Activated CD4-positive, alpha-beta T cell treated with anti-CD3 and anti-CD28 coated beads, Interleukin-10, Interleukin-2, amounts not matched to agents 100 ng/mL and 50 ng/mL, durations not matched to agents 16 hours and 8 hours (primary cell): ENCODE measurements around the gene SNAP29.
"Not testable (repeated sequence)": the region's sequence is repeated elsewhere in the genome, so short reads cannot be mapped to it uniquely, and the experiment has no call there.

ENCODE experiments used
- DNase-seq: peaks from one replicate; pipeline ENCODE4 v3.0.0-alpha.2; 2020

Gene SNAP29

DNA sequence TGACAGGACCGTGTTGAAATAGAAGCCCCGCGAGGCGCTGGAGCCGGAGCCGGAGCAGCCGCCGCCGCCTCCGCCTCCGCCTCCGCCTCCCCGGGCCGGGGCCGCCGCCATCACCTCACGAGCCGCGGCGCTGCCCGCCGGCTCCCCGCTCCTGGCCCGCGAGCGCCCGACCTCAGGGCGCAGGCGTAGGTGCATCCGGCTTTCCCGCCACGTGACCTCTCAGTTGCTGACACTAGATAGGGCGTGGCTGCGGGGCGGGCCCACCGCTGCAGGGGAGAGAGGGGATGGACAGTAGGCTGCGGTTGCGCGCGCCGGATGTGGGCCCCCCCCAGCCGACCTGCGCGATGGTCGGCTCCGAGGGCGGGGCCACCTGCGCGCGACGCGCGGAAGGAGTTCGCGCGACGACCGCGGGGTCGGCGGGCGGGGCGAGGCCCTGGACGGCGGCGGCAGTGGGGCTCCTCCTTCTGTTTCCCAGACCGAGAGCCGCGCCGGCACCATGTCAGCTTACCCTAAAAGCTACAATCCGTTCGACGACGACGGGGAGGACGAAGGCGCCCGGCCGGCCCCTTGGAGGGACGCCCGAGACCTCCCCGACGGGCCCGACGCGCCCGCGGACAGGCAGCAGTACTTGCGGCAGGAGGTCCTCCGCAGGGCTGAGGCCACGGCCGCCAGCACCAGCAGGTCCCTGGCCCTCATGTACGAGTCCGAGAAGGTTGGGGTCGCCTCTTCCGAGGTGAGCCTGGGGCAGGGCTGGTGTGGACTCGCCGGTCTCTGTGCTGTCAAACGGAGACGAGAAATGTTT lies at the start of gene SNAP29, which contains the start of gene PI4KA:
Gene SNAP29, plus strand, starts transcription at position 393 of the 802 bp plus-strand sequence. Its CDS starts 104 bp downstream, at position 497.
Gene PI4KA, minus strand, starts transcription at position 197 of the 802 bp plus-strand sequence. Its CDS starts 86 bp downstream, at position 111.
- DNase-seq, result peak; percentile 99

DNA sequence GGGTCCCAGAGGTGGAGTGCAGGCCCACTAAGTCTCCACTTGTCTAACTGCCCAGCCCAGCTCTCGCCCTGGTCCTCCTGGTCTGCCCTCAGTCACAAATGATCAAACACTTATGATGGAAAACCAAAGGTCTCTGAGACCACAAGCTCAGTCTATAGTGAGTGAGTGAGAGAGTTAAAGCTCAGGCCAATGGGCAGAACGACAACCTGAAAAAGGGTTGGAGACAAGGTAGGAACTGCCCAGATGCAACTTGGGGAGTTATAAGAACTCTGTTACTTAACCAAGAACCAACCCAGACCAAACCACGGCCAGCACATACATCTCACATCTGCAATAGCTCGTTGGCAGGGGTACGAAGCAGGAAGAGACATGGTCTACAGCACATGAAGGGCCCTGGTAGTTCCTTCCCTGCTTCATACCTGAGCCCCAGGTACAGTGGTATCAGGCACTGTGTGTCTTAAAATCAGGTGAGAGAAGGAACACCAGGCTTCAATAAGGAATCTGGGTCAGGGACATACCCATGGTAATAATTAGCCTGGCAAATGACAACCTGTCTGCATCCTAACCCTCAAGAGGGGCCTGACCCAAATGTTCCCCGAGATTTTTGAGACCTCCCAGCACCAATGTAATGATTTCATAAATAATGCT lies 49.1 kb upstream of the SNAP29 start:
- no peak for DNase-seq

DNA sequence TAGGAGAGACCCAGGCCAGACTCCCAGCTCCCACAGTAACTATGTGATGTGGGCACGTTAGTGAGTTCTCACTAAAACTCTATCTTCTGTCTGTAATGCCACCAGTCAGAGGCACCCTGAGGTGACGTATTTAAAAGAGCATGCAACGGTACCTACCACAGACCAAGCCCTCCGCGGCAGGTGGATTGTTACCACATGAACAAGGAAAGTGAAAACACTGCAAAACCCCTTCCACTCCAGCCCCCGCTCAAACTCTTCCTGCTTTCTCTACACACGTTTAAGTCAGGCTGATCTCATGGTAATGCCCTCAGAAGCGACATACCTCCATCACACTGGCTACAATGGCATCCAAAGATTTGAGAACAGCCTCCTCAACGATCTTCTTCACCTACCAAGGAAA lies 48.2 kb upstream of the SNAP29 start:
- no peak for DNase-seq

DNA sequence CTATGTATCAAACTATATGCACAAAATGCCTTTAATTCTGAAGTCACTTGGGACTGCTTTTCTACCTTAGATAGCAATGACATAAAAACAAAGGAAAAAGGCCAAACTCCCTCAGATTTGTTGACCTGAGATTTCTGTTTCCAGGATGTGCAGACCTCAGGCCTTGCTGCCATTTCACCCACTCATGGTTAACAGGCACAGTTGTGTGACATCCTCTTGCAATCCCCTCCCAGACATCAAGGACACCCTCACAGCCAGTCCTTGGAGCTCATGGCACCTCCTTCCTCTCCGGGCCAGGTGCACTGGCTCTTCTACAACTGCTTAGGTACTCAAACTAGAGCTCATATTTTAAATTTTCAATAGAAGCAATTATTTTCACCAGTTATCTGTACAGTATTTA lies 47.6 kb upstream of the SNAP29 start:
- no peak for DNase-seq

DNA sequence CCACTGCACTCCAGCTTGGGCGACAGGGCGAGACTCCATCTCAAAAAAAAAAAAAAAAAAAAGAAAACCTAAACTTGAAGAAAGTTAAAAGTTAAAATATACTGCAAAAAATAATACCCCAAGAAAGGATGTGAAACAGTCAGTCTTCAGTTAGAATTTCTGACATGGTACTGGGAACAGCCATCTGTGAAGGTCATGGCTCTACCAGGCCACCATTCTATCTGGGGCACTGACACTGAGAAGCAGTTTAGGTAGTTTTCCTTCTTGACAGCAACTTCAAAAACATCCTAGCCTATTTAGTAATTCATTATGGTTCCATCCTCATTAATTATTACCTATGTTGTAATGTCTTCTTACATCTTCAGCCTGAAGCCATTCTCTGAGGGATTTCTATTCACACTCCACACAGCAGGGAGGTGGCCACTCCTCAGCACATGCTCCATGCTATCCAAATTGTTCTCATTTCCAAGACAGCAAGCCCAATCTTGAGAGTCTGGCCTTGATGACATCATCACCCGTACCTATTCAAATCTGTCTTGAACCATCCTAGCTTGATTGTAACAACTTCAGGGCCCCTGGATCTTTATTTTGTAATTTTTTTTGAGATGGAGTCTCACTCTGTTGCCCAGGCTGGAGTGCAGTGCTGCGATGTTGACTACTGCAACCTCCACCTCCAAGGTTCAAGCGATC lies 46.7 kb upstream of the SNAP29 start:
- DNase-seq, result no peak

DNA sequence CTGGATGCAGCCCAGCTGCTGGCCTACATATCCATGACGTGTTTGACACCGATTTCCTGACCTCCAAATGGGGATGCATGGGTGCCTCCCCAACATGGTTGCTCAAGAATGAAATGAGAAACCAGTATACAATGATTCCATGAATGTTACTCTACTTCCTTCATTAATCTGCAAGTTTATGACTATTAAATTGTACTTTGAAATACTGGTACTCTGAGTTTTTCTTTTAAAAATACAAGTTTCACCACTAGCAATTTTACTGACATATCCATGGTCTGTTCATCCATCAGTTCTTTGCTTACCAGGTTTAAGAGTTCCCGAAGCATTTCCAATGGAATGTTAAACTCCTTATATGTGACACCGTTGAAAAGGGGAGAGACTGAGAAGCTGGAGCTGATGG lies 45.8 kb upstream of the SNAP29 start:
- DNase-seq, result no peak

DNA sequence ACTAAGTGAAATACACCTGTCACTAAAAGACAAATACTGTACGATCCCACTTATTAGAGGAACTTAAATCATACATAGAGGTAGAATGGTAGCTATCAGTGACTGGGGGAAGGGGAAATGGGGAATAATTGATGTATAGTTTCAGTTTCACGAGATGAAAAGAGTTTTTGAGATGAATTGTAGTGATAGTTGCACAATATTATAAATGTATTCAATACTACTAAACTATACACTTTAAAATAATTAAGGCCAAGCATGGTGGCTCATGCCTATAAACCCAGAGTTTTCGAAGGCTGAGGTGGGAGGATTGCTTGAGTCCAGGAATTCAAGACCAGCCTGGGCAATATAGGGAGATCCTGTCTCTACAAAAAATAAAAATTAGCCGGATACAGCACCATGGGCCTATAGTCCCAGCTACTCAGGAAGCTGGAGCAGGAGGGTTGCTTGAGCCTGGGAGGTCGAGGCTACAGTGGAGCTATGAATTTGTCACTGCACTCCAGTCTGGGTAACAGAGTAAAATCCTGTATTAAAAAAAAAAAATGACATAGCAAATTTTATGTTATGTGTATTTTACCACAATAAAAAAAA lies 44.5 kb upstream of the SNAP29 start:
- DNase-seq, result no peak

DNA sequence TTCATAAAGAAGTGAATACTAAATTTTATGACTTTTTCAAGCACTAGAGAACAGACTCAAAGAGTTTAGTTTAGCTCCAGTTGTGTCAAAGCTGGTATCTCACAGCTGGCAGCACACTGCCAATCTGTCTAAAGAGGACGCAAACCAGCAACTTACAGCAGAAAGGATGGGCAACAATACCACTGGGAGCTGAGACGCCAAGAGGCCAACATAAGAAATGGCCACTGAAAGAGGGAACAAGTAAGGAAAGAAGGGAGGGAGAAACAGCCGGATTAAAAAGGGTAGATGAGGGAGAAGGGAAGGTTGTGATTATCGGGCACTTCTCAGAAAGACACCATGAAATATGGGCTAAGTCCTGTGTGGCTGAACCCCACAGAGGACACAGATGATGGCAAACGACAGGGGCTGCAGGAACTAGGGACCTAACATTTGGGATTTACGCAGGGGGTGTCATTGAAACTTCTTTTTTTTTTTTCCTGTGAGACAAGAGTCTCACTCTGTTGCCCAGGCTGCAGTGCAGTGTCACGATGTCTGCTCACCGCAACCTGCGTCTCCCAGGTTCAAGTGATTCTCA lies 43.2 kb upstream of the SNAP29 start:
- no peak for DNase-seq

DNA sequence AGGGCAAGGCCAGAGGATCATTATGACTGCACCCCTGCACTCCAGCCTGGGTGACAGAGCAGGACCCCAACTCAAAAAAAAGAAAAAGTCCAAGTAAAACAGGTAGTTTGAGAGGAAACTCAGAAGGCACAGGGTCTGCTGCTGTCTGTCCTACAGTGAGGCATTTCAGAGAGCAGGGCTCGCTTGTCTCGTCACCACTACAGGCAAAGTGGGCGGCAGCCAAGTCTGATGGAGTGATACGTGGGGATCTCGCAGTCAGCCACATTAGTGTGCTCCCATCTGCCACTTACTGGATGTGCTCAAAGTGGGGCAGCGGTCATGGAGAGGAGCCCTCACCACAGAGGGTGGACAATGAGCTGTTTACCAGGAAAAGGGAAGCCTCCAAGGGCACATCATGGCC lies 42.2 kb upstream of the SNAP29 start:
- DNase-seq, result no peak

DNA sequence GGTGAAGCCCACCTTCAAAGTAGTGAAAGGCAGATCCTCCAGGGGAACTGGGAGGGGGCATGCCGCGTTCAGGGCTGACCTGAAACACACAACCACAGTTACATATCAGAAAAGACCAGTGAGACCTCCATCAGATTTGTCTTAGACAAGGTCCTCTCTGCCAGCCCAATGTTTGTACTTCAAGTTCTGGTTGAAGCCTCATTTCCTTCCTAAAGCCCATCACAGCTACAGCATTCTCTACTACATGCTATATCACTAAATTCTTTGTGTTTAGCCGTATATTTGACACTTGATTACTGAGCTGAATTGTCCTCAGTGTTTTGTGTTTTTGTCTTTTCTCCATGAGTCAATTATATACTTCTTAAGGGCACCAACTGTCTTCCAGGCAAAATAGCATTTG lies 40.3 kb upstream of the SNAP29 start:
- no peak for DNase-seq

DNA sequence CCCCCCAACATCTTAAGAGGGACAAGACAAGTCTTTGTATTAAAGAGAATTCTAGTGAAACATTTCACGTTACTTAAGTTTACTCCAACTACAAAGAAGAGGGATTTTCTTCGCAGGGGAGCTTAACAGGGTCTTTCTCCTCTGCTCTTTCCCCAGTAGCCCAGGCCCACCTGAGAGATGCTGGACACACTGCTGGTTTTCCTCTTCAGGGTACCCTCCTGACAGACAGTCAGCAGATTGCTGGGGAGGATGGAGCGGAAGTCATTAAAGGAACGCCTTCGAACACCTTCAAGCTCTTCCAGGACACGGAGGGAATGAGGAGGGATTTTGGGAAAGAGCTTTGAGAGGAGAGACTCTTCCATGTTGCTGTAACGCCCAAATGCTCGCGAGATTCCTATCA lies 39.3 kb upstream of the SNAP29 start:
- no peak for DNase-seq

DNA sequence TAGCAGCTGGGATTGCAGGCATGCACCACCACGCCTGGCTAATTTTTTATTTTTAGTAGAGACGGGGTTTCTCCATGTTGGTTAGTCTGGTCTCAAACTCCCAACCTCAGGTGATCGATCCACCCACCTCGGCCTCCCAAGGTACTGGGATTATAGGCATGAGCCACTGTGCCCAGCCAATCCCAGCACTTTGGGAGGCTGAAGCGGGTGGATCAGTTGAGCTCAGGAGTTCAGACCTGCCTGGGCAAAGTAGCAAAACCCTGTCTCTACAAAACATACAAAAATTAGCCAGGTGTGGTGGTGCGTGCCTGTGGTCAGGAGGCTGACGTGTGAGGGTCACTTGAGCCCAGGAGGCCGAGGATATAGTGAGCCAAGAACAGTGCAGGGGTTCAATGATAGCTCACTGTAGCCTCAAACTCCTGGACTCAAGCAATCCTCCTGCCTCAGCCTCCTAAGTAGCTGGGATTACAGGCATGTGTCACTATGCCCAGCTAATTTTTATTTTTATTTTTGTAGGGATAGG lies 37.0 kb upstream of the SNAP29 start:
- not testable (repeated sequence) for DNase-seq

DNA sequence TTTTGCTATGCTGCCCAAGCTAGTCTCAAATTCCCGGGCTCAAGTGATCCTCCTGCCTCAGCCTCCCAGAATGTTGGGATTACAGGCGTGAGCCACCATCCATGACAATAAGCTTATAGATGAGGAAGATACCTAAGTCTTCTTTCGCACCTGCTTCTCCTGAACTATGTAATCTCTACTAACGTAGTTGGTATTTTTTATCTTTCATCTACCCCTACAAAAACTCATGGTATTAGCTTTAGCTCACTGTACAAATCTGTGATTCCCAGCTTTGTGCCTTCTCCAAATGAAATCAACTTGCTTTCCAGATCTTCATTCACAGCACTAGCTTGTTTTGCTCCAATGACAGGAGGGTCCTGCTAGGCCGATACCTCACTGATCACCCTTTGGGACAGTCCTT lies 36.6 kb upstream of the SNAP29 start:
- DNase-seq, result no peak

DNA sequence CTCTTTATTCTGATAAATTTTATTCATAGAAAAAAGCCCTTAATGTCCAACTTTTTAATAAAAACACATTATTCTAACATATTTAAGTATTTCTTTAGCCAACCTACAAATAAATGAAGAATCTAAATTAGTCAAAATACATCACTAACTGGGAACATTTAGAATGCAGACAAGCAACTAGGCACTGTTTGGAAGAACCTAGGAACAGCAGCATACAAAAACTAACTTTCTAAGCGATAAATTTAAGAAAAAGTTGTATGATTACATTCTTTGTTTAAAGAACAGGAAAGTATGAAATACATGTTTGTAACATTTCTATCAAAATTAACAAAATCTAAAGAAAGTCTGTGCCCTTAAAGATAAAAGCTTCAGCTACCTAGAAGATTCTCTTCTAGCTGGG lies 35.5 kb upstream of the SNAP29 start:
- no peak for DNase-seq

DNA sequence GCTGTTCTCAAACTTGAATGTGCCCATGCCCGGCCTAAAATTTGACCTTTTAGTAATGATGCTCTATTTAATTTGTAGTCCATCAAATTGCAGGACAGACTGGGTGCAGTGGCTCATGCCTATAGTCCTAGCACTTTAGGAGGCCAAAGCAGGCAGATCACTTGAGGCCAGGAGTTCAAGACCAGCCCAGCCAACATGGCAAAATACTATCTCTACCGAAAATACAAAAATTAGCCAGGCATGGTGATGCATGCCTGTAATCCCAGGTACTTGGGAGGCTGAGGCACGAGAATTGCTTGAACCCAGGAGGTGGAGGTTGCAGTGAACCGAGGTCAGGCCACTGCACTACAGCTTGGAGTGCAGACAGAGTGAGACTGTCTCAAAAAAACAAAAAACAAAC lies 33.6 kb upstream of the SNAP29 start:
- not testable (repeated sequence) for DNase-seq

DNA sequence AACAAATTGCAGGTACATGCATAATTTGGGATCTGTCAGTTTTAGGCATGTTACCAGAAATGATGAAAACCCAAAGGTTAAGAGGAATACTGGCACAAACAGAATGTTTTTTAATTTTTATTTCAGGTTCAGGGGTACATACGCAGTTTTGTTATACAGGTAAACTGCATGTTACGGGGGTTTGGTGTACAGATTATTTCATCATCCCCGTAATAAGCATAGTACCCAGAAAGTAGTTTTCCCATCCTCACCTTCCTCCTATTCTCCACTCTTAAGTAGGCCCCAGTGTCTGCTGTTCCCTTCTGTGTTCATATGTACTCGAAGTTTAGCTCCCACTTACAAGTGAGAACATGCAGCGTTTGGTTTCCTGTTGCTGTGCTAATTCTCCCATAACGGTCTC lies 33.2 kb upstream of the SNAP29 start:
- no peak for DNase-seq

DNA sequence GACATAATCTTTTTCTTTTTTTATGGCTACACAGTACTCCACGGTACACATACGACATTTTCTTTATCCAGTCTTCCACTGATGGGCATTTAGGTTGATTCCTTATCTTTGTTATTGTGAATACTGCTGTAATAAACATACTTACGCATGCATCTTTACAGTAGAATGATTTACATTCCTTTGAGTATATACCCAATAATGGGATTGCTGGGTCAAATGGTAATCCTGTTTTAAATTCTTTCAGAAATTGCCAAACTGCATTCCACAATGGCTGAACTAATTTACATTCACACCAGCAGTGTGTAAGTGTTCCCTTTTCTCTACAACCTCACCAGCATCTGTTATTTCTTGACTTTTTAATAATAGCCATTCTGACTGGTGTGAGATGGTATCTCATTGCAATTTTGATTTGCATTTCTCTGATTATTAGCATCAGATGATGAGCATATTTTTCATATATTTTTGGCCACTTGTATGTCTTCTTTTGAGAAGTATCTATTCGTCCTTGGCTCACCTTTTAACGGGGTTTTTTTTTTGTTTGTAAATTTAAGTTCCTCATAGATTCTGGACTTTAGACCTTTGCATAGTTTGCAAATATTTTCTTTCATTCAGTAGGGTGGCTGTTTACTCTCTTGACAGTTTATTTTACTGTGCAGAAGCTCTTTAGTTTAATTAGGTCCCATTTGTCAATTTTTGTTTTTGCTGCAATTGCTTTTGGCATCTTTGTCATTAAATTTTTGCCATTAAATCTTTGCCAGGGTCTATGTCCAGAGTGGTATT lies 32.2 kb upstream of the SNAP29 start:
- DNase-seq, result not testable (repeated sequence)

DNA sequence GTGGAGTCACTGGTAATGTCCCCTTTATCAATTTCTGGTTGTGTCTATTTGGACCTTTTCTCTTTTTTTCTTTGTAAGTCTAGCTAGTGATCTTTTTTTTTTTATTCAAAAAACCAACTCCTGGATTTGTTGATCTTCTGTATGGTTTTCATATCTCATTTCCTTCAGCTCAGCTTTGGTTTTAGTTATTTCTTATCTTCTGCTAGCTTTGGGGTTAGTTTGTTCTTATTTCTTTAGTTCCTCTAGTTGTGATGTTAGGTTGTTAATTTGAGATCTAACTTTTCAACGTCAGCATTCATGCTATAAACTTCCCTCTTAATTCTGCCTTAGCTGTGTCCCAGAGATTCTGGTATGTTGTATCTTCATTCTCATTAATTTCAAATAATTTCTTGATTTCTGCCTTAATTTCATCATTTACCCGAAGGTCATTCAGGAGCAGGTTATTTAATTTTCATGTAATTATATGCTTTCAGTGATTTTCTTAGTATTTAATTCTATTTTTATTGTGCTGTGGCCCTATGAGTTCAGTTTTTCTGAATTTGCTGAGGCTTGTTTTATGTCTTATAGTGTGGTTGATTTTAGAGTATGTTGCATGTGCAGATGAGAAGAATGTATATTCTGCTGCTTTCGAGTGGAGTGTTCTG lies 29.2 kb upstream of the SNAP29 start:
- no peak for DNase-seq

DNA sequence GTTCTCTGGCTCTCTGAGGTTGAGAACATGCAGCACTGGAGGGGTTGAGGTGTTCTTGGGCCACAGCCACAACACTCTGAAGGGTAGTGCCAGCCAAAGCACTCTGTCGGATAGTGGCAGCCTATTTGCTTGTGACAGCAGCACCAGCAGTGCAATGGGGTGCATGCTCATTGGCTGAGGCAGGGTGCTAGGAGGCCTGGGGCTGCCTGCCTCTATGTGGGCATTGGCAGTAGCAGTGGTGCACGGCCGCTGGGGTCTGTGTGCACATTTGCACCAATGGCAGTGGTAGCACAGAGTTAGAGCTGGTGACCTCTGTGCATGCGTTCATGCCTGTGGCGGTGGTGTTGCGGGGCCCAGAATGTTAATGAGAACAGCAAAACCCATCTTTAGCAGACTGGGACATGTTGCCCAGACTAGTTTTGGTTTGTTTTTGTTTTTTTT lies 25.6 kb upstream of the SNAP29 start:
- no peak for DNase-seq

DNA sequence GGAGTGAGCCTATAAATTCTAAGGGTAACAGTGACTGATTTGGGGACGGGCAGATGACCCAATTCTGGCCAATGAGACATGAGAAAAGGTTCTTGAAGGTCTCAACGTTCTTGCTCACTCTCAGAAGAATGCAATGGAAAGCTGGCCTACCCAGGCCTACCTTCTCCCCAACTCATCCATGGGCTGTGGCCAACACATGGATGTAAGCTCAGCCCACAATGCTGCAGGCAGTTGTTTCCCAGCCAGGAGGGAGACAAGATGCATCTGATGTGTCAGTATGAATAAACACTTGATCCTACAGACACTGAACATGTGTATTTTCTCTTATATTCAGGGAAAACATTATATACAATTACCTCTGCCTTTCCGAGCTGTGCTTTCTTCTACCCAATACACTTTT lies 24.6 kb upstream of the SNAP29 start:
- no peak for DNase-seq

DNA sequence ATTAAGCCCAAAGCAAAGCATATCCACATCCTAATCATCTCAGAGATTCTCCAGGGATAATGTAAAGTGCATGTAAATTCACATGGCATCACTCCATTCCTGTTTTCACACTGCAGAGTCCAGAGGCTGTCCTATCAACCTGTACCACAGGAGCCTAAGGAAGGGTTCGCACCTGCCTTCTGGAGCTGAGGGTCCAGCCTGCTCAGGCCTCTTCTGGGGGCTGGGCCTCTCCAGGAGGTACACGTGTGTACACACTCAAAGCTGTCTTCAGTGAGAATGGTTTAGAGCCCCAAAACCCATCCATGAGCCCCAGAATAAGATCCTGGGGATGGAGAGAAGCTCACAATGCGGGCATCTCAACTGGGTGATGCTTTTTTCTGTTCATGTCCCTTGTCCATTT lies 24.1 kb upstream of the SNAP29 start:
- no peak for DNase-seq
